ENCODE data around the gene ZNF397.

GRCh38 chr18:35282353-35282752 is 41.5 kb downstream of the ZNF397 start:
- TF ChIP-seq, protein P1, sequence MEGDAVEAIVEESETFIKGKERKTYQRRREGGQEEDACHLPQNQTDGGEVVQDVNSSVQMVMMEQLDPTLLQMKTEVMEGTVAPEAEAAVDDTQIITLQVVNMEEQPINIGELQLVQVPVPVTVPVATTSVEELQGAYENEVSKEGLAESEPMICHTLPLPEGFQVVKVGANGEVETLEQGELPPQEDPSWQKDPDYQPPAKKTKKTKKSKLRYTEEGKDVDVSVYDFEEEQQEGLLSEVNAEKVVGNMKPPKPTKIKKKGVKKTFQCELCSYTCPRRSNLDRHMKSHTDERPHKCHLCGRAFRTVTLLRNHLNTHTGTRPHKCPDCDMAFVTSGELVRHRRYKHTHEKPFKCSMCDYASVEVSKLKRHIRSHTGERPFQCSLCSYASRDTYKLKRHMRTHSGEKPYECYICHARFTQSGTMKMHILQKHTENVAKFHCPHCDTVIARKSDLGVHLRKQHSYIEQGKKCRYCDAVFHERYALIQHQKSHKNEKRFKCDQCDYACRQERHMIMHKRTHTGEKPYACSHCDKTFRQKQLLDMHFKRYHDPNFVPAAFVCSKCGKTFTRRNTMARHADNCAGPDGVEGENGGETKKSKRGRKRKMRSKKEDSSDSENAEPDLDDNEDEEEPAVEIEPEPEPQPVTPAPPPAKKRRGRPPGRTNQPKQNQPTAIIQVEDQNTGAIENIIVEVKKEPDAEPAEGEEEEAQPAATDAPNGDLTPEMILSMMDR (IDR thresholded peaks at IDR 0.05), result no peak
- TF ChIP-seq ZFX (IDR thresholded peaks at IDR 0.05; ENCODE audit: borderline replicate concordance), result no peak
